ENCODE measurements around the gene UBXN7.
"Not testable (repeated sequence)": the region's sequence is repeated elsewhere in the genome, so short reads cannot be mapped to it uniquely, and the experiment has no call there.

UBXN7 gene

DNA sequence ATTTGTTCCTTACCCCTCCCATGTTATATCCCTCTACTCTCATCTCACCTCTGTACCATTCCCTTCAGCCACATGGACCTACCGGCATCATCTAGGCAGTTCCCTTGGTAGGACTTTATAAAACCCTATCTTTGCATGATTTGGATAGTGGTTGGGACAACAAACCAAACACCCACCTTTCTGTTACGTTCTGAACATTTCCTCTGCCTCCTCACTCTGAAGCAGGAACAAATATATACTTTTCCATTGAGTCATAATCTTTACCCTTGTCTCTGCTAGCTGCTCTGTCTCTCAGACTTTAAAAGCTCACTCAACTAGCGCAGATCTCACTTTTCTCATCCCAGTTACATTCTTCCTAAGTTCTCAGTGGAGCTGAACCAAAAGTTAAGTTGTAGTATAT is 17.8 kb downstream of the UBXN7 start:
- no peak for DNase-seq

DNA sequence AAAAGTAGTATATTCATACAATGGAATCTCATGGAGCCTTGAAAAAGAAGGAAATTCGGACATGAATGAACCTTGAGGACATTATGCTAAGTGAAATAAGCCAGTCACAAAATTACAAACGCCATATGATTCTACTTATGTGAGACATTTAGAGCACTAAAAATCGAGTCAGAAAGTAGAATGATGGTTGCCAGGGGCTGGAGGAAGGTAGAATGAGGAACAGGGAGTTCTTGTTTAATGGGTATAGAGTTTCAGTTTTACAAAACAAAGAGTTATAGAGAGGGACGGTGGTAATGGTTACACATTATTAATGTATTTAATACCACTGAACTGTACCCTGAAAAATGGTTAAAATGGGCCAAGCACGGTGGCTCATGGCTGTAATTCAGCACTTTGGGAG is 19.5 kb downstream of the UBXN7 start:
- DNase-seq = no peak

DNA sequence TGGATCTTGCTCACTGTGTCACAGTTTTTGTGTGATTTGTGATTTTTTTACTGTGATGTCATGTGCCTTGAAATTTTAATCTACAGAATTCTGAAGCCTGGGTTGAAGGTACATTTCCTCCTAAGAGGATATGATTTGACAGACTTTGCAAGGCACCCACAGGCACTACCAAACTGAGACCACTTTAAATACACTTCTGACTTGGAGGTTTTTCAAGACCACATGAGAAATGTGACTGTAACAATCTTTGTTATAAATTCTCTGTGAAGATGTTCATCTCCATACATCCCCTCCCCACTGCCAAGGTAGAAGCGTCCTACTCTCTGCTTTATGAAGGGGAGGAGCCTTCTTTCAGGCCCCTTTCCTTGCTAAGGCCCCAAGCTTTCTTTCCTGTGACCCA is 22.8 kb downstream of the UBXN7 start:
- DNase-seq = no peak

DNA sequence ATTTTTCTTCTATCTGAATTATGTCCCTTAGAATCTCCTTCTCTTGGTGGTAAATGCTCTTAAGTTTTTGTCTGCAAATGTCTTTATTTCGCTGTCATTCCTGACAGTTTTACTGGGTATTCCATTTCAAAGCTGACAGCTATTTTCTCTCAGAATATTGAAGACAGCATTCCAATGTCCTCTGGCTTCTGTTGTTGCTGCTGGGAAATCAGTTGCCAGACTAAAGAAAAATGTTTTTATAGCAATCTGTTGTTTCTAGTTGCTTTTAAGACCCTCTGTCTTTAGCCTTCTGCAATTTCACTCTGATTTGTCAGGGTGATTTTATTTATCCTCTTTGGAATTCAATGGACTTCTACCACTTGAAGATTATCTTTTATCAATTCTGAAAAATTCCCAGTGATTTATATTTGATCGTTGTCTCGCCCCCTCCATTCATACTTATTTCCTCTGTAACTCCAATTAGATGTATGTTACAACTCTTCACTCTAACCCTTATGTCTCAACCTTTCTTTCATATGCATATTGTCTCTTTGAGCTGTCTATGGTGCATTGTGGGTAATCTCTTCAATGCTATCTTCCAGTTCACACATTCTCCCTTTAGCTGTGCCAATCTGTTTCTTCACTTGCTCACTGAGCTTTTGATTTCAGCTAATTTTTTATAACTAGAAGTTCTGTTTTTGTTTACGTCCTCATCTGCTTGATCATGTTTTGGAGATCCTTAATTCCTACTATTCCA is 23.5 kb downstream of the UBXN7 start:
- DNase-seq = no peak

DNA sequence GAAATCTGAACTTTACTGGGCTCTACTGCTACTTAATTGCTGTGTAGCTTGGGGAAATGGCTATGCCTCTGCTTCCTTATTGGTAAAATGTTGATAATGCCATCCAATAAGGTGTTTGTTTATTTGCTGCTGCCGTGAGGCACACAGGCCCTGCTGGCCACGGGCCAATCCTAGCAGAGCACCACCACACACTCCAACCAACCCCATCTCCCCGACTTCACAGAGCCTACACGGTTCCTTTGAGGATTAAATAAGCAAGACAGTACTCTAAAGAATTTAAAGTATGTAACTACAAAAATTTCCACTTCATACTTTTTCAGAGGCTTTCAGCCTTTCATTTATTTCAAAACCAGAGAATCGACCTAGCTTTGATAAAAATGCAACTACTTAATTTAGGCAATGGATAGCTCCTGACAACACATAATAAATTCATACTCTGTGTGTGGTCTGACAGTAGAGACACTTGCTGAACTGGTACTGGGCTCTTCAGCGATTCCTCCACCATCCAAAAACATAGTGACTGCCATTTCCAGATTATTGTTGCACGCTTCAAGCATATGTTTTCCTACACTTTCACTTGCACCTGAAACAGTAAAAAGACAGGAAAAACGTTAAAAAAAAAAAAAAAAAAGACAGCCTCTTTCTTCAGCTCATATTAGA is 25.3 kb downstream of the UBXN7 start:
- DNase-seq = no peak

DNA sequence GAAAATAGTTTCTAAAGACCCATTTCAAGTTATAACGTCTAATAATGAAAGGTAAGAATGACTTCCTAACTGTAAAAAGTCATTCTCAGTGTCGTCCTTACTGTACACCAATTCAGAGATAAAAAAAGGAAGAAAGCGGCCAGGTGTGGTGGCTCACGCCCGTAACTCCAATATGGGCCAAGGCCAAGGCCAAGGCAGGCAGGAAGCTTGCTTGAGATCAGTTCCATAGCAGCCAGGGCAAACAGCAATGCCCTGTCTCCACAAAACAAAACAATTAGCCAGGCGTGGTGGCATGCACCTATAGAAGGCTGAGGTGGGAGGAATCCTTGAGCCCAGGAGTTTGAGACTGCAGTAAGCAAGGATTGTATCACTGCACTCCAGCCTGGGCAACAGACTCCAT is 31.9 kb downstream of the UBXN7 start:
- DNase-seq = no peak

DNA sequence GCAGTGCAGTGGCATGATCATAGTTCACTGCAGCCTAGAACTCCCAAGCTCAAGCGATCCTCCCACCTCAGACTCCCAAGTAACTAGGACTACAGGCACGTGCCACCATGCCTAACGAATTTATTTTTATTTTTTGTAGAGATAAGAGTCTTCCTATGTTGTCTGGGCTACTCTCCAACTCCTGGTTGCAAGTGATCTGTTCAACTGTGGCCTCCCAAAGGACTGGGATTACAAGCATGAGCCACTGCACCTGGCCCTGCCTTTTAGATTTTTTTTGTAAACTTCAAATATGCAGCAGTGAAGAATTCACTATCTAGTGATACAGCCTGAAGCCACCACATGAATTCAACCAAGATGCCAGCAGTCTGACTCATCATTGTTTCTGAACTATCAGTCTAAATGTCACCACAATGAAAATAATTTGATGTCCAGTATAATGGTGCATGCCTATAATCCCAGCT is 32.7 kb downstream of the UBXN7 start:
- no peak for DNase-seq

DNA sequence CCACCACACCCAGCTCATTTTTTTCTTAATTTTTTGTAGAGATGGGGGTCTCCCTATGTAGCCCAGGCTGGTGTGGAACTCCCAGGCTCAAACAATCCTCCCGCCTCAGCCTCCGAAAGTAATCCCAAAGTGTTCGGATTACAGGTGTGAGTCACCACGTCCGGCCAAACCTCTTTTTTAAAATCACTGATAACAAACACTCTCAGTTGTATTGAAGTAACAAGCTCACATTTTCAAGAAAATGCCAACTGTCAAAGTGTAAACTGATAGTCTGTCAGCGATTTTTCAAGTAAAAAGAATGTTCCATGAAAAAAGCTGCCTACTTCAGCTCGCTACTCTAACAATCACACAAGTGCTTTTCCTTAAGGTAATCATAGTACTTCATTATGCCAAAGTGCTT is 33.4 kb downstream of the UBXN7 start:
- no peak for DNase-seq

DNA sequence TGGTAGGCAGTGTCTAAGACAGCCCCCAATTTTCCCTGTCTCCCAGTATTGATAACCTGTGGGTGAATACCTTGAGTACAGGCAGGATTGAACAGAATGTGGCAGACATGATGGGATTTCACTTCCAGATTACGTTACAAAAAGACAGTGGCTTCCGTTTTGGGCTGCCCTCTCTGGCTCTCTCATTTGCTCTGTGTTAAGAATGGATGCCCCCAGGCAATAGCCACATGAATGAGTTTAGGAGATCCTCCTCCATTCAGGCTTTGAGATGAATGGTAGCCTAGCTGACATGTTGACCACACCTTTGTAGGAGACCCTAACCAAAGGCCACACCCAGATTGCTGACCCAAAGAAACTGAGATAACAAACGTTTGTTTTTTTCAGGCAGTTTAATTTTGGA is 34.3 kb downstream of the UBXN7 start:
- no peak for DNase-seq

DNA sequence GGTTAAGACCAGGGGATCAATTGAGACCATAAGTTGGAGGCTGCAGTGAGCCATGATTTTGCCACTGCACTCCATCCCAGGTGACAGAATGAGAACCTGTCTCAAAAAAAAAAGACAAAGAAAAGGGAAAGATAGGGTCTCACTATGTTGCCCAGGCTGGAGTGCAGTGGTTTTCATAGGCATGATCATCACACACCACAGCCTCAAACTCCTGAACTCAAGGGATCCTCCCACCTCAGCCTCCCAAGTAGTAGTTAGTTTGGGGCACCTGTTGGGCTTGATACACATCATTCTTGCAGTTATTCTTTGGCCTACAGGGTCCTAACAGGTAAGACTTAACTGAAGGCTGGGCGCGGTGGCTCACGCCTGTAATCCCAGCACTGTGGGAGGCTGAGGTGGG is 42.1 kb downstream of the UBXN7 start:
- no peak for DNase-seq

DNA sequence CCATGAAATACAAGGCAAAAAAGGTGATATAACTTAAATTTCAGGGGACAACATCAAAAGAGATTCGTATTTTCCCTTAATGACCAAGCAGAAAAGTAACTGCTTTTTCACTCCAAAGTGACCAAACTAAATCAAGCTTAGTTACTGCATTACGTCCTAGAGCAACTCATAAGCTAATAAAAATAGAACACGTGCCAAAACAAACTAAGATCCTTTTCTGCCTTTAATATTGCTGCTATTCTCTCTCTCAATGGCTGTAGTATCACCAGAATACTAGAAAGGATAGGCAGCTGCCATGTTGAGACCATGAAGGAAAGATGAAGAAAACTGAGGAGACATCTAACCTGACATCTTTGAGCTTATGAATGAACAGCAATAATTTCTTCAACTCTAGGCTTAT is 43.3 kb downstream of the UBXN7 start:
- DNase-seq = no peak

DNA sequence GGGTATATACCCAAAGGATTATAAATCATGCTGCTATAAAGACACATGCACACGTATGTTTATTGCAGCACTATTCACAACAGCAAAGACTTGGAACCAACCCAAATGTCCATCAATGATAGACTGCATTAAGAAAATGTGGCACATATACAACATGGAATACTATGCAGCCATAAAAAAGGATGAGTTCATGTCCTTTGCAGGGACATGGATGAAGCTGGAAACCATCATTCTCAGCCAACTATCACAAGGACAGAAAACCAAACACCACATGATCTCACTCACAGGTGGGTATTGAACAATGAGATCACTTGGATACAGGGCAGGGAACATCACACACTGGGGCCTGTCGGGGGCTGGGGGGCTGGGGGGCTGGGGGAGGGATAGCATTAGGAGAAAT is 44.3 kb downstream of the UBXN7 start:
- DNase-seq = not testable (repeated sequence)

DNA sequence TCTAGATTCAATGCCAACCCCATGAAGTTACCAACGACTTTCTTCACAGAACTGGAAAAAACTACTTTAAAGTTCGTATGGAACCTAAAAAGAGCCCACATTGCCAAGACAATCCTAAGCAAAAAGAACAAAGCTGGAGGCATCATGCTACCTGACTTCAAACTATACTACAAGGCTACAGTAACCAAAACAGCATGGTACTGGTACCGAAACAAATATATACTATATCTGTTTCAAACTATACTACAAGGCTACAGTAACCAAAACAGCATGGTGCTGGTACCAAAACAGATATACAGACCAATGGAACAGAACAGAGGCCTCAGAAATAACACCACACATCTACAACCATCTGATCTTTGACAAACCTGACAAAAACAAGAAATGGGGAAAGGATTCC is 45.4 kb downstream of the UBXN7 start:
- not testable (repeated sequence) for DNase-seq

DNA sequence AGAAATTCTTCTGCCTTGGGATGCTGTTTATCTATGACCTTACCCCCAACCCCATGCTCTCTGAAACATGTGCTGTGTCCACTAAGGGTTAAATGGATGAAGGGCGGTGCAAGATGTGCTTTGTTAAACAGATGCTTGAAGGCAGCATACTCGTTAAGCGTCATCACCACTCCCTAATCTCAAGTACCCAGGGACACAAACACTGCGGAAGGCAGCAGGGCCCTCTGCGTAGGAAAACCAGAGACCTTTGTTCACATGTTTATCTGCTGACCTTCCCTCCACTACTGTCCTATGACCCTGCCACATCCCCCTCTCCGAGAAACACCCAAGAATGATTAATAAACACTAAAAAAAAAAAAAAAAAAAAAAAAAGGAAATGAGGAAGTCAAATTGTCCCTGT is 46.2 kb downstream of the UBXN7 start:
- DNase-seq = not testable (repeated sequence)

DNA sequence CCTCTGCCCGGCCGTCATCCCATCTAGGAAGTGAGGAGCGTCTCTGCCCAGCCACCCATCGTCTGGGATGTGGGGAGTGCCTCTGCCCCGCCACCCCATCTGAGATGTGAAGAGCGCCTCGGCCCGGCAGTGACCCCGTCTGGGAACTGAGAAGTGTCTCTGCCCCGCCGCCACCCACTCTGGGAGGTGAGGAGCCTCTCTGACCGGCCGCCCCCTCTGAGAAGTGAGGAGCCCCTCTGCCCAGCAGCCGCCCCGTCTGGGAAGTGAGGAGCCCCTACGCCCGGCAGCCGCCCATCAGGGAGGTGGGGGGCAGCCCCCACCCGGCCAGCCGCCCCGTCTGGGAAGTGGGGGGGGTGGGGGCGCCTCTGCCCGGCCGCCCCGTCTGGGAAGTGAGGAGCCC is 46.8 kb downstream of the UBXN7 start:
- not testable (repeated sequence) for DNase-seq

DNA sequence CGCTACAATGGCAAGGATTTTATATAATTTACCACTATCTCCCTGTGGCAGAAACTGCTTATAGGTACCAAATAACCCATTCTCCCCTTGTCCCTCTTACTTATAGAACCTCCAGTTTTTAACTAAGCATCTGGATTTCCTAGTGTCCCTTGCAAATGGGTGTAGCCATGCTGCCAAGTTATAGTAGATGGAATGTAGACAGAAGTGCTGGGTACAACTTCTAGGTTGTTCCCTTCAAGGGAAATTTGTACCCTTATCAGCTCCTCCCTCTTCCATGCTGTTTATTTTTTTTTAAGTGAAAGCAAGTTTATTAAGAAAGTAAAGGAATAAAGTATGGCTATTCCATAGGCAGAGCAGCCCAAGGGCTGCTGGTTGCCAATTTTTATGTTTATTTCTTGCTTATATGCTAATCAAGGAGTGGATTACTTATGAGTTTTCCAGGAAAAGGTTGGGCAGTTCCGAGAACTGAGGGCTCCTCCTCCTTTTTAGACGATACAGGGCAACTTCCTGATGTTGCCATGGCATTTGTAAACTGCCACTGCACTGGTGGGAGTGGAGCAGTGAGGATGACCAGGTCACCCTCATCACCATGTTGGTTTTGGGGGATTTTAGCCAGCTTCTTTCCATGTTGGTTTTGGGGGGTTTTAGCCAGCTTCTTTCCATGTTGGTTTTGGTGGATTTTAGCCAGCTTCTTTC is 53.9 kb downstream of the UBXN7 start:
- DNase-seq = no peak

DNA sequence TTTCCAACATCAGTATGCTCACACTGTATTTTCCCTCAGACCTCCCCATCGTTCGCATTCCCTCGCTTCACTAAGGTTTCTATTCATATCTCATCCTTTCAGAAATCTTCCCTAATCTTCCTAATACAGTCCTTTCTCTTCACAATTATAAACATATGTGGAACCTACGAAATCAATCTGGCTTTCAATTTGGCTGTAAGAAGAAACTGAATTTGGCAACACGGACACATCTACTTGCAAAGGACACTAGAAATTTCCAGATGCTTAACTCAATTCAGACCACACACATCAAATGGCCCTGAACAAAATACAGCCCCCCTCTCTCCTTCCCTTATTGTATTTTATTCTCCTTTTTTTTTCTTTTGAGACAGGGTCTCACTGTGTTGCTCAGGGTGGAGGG is 54.9 kb downstream of the UBXN7 start:
- DNase-seq = no peak

DNA sequence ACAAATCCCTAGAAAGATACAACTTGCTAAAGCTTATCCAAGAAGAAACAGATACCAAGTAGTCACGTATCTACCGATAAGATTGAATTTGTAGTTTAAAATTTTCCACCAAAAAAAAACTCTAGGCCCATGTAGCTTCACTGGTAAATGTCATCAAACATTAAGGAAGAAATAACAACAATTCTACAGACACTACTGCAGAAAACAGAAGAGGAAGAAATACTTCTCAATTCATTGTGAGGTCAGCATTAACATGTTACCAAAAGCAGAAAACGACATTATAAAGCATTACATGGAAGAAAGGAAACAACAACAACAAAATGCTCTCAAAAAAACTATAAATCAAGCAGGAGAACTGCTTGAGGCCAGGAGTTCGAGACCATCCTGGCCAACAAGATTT is 66.5 kb downstream of the UBXN7 start:
- no peak for DNase-seq

DNA sequence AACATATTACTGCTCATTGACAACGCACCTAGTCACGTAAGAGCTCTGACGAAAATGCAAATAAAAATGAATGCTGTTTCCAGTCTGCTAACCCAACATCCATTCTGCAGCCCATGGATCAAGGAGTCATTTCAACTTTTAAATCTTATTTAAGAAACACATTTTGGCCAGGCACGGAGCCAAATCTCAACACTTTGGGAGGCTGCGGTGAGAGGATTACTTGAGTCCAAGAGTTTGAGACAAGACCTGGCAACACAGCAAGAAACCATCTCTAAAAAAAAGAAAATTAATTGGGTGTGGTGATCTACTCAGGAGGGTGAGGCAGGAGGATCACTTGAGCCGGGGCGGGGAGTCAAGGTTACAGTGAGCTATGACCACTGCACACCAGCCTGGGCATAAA is 71.6 kb downstream of the UBXN7 start:
- no peak for DNase-seq

DNA sequence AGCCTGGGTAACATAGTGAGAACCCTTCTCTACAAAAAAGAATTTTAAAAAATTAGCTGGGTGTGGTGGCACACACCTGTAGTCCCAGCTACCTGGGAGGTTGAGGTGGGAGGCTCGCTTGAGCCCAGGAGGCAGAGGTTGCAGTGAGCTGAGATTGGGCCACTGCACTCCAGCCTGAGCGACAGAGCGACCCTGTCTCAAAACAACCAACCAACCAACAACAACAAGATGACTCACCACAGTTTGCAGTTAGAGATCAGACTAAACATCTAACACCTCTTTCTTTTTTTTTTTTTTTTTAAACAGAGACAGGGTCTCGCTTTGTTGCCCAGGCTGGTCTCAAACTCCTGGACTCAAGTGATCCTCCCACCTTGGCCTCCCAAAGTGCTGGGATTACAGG is 73.7 kb downstream of the UBXN7 start:
- DNase-seq = not testable (repeated sequence)

DNA sequence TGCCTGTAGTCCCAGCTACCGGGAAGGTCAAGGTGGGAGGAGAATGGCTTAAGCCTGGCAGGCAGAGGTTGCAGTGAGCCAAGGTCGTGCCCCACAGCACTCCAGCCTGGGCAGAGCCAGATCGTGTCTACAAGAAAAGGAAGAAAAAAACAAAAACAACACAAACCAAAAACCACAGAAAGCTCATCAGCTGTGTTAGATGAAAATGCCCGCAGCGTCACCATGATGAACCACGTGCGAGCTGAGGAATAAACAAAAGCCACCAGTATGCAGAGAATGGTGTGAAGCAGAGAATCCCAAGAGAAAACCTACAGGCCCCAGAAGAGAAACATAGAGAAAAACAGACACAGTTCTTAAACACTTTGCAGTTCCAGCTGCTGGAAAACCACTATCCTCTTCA is 74.3 kb downstream of the UBXN7 start:
- DNase-seq = no peak

DNA sequence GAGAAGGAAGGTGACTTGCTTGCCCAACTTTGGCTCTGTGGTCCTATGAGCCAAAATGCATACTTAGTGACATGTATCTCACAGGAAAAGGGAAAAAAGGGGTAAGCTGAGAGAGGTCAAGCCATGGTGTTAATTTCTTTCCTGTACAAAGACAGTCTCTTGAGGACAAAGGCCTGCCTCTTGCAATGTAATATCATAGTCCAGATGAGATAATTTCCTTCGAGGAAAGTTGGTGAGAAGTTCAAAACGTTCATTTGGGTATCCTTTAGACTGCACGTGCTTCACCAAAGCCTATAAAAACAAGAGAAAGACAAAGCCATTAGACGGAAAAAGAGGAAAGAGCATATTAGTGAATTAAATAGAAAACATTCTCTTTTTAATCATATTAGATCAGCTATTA is 75.7 kb downstream of the UBXN7 start:
- DNase-seq = no peak

DNA sequence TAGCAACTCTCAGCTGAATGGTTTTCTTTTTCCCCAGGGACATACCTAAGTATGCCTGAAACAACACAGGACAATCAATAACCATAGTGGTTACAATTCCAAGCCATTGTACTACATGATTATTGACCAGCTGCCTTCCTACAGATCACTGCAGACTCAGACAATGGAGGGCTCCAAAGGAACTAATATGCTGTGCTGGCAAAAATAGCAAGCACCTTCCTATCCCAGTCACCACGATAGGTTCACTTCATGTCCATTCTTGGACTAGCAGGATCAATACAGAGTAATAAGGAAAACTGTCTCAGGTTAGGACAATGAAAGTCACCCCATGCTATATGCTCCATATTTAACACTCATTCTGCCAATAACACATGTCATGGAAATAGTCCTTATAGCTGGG is 76.6 kb downstream of the UBXN7 start:
- no peak for DNase-seq

DNA sequence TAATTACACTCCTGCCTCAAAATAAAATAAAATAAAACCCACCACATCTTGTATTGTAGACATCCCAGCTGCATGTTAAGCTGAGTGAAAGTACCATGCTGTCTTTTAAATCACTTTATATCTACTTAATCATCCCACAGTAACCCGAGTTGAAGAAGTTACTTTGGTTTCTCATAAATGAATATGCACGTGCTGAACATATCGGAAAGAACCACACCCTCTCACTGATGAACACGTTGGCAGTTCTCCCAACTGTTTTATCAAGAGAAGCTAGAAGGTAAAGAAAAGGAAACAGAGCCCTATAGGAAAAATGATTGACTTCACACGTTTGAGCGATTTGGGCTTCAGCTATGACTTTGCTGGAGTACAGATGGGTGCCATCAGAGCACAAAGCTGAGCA is 78.1 kb downstream of the UBXN7 start:
- DNase-seq = no peak

All from activated CD4-positive, alpha-beta T cell treated with anti-CD3 and anti-CD28 coated beads for 1 hour (primary cell).